Measurements from ENCODE around the gene THBS2.

THBS2 gene

DNA sequence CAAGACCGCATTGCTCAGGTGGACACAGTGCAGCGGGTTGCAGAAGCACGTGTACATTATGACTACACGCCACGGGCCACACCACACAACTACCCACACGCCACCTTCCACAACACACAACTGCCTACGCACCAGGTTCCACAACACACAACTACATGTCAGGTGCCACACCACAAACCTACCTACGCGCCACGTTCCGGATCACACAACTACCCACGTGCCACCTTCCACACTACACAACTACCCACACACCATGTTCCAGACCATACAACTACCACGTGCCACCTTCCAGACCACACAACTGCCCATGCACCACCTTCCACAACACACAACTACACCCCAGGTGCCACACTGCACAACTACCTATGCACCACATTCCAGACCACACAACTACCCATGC, 20.5 kb downstream of the THBS2 start:
- no peak for DNase-seq (ENCODE audit: extremely low read depth, low read depth)
- no peak overlapping the region for H3K4me3 ChIP-seq (replicated peaks; ENCODE audit: low read depth, low read length)
- no peak for TF ChIP-seq CTCF (IDR thresholded peaks at IDR 0.05; ENCODE audit: low read depth, low read length, missing control alignments)

DNA sequence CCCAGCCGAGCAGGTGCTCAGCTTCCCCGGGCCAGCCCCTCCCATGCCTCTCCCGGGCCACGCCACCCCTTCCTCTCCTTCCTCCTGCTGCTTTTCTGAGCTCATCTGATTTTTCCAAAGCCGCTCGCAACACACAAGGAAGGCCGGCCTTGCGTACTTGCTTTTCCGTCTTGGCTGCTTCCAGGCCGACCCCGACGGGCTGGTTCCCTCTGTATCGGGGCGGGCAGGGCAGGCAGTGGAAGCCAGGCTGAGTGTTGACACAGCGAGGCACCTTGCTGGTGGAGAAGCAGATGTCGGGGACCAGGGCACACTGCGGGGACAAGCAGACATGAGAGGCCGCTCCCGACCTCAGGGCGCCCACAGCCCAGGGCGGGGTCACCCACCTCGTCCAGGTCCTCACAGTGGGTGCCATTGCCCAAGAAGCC, 21.1 kb downstream of the THBS2 start:
- no peak overlapping the region for H3K4me3 ChIP-seq (replicated peaks; ENCODE audit: low read depth, low read length)
- no peak for DNase-seq (ENCODE audit: extremely low read depth, low read depth)
- no peak for TF ChIP-seq CTCF (IDR thresholded peaks at IDR 0.05; ENCODE audit: low read depth, low read length, missing control alignments)

- no peak for TF ChIP-seq CTCF (IDR thresholded peaks at IDR 0.05; ENCODE audit: low read depth, low read length, missing control alignments)
- no peak overlapping the region for H3K4me3 ChIP-seq (replicated peaks; ENCODE audit: low read depth, low read length)
- DNase-seq (ENCODE audit: extremely low read depth, low read depth), result no peak
Measured at GRCh38 chr6:169231790-169232506, 21.7 kb downstream of the THBS2 start.

- no peak overlapping the region for H3K4me3 ChIP-seq (replicated peaks; ENCODE audit: low read depth, low read length)
- no peak for DNase-seq (ENCODE audit: extremely low read depth, low read depth)
- TF ChIP-seq CTCF (IDR thresholded peaks at IDR 0.05; ENCODE audit: low read depth, low read length, missing control alignments), result no peak
Measured at GRCh38 chr6:169230946-169231789, 22.5 kb downstream of the THBS2 start.

GRCh38 chr6:169230322-169230665, 23.4 kb downstream of the THBS2 start:
- no peak for TF ChIP-seq CTCF (IDR thresholded peaks at IDR 0.05; ENCODE audit: low read depth, low read length, missing control alignments)
- DNase-seq (ENCODE audit: extremely low read depth, low read depth), result no peak
- H3K4me3 ChIP-seq (replicated peaks; ENCODE audit: low read depth, low read length), result no peak overlapping the region

GRCh38 chr6:169229615-169230321, 23.9 kb downstream of the THBS2 start:
- DNase-seq (ENCODE audit: extremely low read depth, low read depth), result no peak
- no peak overlapping the region for H3K4me3 ChIP-seq (replicated peaks; ENCODE audit: low read depth, low read length)
- no peak for TF ChIP-seq CTCF (IDR thresholded peaks at IDR 0.05; ENCODE audit: low read depth, low read length, missing control alignments)
